GM23248 (cell line): ENCODE results near the gene DENND5B.

Source experiments
- EZH2 ChIP-seq: fragments of 200-600 bp; sonication (generic); IDR thresholded peaks from 2 replicates; pipeline ENCODE4 v1.6.1; 2018; ENCODE audit warnings: antibody characterized with exemption, mild to moderate bottlenecking; ENCODE audit not compliant: insufficient read depth, poor library complexity, severe bottlenecking
- EZH2phosphoT487 ChIP-seq: fragments of 200-600 bp; sonication (generic); IDR thresholded peaks from 2 replicates; pipeline ENCODE4 v1.6.1; 2018; ENCODE audit warnings: antibody characterized with exemption, moderate library complexity, mild to moderate bottlenecking, low read depth; ENCODE audit not compliant: insufficient read depth

DNA sequence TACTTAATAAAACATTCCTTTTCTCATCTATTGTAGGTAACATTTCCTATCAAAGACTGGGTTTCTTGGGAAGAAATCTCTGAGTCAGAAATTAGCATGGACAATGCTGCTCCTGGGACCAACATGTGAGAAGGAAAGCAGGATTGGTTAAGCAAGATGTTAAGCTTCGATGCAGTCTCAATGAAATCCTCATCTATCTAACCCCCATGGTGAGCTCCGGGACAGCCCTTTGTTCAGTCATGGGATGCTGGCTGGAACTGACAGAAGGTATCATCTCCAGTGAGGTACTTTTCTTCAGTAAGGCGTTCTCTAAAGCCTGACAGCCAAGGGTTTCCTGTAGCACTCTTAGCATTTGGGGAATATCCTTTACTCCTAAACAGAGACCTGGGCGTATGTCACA is 182.2 kb downstream of the DENND5B start:
- TF ChIP-seq EZH2phosphoT487, result no peak
- no peak for TF ChIP-seq EZH2
